Gastrocnemius medialis (tissue), 4 donors: ENCODE measurements around the gene RTEL1. TPM values are rescaled to one million over a fixed set of nuclear protein-coding genes. Genes with fewer than 3 reads are reported as not detected.
A peak's percentile ranks its signal among the peaks of the same experiment; 100 is the strongest.

Experiments used
- ATAC-seq, 2 donors: fragments of 150-250 bp; one replicate each; pipeline ENCODE4 v1.9.1; 2016
- DNase-seq, 2 donors: peaks; one replicate each; pipeline ENCODE4 v3.0.0-alpha.2; 2019
- H3K27ac ChIP-seq, 4 donors: fragments of 200-600 bp; sonication (generic); 1 replicate in 1 of 4; 2 replicates in 3 of 4; pipeline ENCODE4 v1.5.1; 2016 to 2018; ENCODE audit warnings: mild to moderate bottlenecking in 2 of 4, moderate library complexity in 1 of 4
- H3K27me3 ChIP-seq, 3 donors: fragments of 200-600 bp; sonication (generic) in 2 of 3; 1 replicate in 1 of 3; 2 replicates in 2 of 3; pipeline versions ENCODE4 v1.5.1 to v1.6.0; 2016 to 2019; ENCODE audit warnings: mild to moderate bottlenecking in 1 of 3, moderate library complexity in 1 of 3
- H3K36me3 ChIP-seq, 2 donors: fragments of 200-600 bp; sonication (generic) in 1 of 2; one replicate each; pipeline ENCODE4 v1.5.1; 2017 to 2018
- H3K4me1 ChIP-seq, 2 donors: fragments of 200-600 bp; sonication (generic) in 1 of 2; one replicate each; pipeline ENCODE4 v1.5.1; 2016 to 2017; ENCODE audit warnings: mild to moderate bottlenecking in 2 of 2
- H3K4me3 ChIP-seq, 4 donors: fragments of 200-600 bp; sonication (generic) in 3 of 4; 1 replicate in 1 of 4; 2 replicates in 3 of 4; pipeline ENCODE4 v1.5.1; 2016 to 2019; ENCODE audit warnings: mild to moderate bottlenecking in 2 of 4
- H3K9me3 ChIP-seq, 3 donors: fragments of 200-600 bp; sonication (generic) in 2 of 3; 1 replicate in 1 of 3; 2 replicates in 2 of 3; pipeline ENCODE4 v1.5.1; 2016 to 2019
- POLR2A ChIP-seq, 2 donors: fragments of 450-650 bp; IDR thresholded peaks; one replicate each; pipeline ENCODE4 v1.6.1; 2017; ENCODE audit warnings: antibody characterized with exemption in 2 of 2, mild to moderate bottlenecking in 2 of 2, moderate library complexity in 2 of 2
- in situ Hi-C, 4 donors: fragments of 200-750 bp; cut with MboI; loops; one replicate each; pipeline versions ENCODE4 v1.15.0 to v1.8.0; 2017; ENCODE audit warnings: low sequenced_read_pairs in 4 of 4
- intact Hi-C: fragments of 100-400 bp; cut with DNase I; formaldehyde crosslinking; loops from one replicate; pipeline ENCODE4 v1.15.1; 2023; ENCODE audit warnings: low total_unique reads
- total RNA-seq, 4 donors: library from RNA; depleted of rRNA; stranded (reverse); fragments of >200 nt; gene quantifications; one replicate each; pipeline versions ENCODE4 v1.1.0 to v1.2.3, GENCODE V29; 2016
- TF ChIP-seq, protein P1 (sequence below), 5 experiments: fragments of 450-650 bp in 3 of 5; fragments of 200-600 bp in 2 of 5; sonication (generic) in 2 of 5; IDR thresholded peaks in 4 of 5; conservative IDR thresholded peaks in 1 of 5; 1 replicate in 4 of 5; 2 replicates in 1 of 5; pipeline ENCODE4 v1.5.1; 2016 to 2019; ENCODE audit warnings: antibody characterized with exemption in 5 of 5, mild to moderate bottlenecking in 3 of 5, moderate library complexity in 3 of 5

RTEL1 gene
- total RNA-seq, 4 donors from 2014 or later, result 2.4 to 9.1 (median 6.0) TPM

DNA sequence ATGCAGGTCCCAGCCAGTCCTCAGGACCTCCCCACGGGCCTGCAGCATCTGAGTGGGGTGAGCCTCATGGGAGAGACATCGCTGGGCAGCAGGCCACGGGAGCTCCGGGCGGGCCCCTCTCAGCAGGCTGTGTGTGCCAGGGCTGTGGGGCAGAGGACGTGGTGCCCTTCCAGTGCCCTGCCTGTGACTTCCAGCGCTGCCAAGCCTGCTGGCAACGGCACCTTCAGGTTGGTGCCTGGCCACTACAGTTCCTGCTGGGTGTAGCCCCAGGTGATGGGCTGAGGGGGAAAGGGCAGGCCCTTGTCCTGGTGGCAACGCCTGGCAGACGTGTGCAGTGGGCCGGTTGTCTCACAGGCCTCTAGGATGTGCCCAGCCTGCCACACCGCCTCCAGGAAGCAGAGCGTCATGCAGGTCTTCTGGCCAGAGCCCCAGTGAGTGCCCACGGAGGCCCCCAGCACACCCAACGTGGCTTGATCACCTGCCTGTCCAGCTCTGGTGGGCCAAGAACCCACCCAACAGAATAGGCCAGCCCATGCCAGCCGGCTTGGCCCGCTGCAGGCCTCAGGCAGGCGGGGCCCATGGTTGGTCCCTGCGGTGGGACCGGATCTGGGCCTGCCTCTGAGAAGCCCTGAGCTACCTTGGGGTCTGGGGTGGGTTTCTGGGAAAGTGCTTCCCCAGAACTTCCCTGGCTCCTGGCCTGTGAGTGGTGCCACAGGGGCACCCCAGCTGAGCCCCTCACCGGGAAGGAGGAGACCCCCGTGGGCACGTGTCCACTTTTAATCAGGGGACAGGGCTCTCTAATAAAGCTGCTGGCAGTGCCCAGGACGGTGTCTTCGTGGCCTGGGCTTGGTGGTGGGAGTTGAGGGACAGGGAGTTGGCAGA lies 37.6 kb downstream of the RTEL1 start:
- H3K27ac ChIP-seq, result no peak overlapping the region
- peaks cover 0 to 7% of the 10 kb centered on the region in 2 donors for H3K36me3 ChIP-seq
- in situ Hi-C loops (no loop called here), intact Hi-C loops (no loop called here)
- DNase-seq (no peak), ATAC-seq (no peak)
- no peaks in the 10 kb centered on the region for H3K9me3 ChIP-seq
- TF ChIP-seq POLR2A (IDR thresholded peaks at IDR 0.05), result no peak
- H3K4me3 ChIP-seq, result no peak overlapping the region
- no peaks in the 10 kb centered on the region for H3K27me3 ChIP-seq
- H3K4me1 ChIP-seq, result peaks cover 30 to 32% of the 10 kb centered on the region in 2 donors

DNA sequence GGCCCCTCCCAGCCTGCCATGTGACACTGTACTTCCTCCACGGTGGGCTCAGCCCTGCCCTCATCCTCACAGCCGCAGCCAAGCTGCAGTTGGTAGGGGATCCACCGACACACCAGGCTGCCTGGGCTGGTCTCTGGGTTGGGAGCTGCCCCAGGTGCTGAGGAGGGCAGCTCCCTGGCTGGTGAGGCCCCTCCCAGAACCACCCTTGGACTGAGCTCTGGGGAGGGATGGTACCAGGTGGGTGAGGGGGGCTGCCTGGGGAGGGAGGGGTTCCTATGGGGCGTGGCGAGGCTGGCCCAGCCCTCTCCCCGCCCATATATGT lies 38.2 kb downstream of the RTEL1 start:
- TF ChIP-seq POLR2A (IDR thresholded peaks at IDR 0.05), result no peak
- TF ChIP-seq, protein P1, sequence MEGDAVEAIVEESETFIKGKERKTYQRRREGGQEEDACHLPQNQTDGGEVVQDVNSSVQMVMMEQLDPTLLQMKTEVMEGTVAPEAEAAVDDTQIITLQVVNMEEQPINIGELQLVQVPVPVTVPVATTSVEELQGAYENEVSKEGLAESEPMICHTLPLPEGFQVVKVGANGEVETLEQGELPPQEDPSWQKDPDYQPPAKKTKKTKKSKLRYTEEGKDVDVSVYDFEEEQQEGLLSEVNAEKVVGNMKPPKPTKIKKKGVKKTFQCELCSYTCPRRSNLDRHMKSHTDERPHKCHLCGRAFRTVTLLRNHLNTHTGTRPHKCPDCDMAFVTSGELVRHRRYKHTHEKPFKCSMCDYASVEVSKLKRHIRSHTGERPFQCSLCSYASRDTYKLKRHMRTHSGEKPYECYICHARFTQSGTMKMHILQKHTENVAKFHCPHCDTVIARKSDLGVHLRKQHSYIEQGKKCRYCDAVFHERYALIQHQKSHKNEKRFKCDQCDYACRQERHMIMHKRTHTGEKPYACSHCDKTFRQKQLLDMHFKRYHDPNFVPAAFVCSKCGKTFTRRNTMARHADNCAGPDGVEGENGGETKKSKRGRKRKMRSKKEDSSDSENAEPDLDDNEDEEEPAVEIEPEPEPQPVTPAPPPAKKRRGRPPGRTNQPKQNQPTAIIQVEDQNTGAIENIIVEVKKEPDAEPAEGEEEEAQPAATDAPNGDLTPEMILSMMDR (IDR thresholded peaks at IDR 0.05 in 4 of 5, conservative IDR thresholded peaks at IDR 0.05 in 1 of 5), result no peak

DNA sequence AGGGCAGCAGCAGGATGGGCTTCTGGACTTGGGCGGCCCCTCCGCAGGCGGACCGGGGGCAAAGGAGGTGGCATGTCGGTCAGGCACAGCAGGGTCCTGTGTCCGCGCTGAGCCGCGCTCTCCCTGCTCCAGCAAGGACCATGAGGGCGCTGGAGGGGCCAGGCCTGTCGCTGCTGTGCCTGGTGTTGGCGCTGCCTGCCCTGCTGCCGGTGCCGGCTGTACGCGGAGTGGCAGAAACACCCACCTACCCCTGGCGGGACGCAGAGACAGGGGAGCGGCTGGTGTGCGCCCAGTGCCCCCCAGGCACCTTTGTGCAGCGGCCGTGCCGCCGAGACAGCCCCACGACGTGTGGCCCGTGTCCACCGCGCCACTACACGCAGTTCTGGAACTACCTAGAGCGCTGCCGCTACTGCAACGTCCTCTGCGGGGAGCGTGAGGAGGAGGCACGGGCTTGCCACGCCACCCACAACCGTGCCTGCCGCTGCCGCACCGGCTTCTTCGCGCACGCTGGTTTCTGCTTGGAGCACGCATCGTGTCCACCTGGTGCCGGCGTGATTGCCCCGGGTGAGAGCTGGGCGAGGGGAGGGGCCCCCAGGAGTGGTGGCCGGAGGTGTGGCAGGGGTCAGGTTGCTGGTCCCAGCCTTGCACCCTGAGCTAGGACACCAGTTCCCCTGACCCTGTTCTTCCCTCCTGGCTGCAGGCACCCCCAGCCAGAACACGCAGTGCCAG lies 38.7 kb downstream of the RTEL1 start, which contains the start of gene TNFRSF6B:
Gene TNFRSF6B, plus strand, starts transcription at position 25 of the 729 bp plus-strand sequence. Its CDS starts 116 bp downstream, at position 141.
- intact Hi-C loops, result no loop called here
- no peaks in the 10 kb centered on the region for H3K27me3 ChIP-seq
- peaks cover 30 to 32% of the 10 kb centered on the region in 2 donors for H3K4me1 ChIP-seq
- ATAC-seq, result peak in 1 of 2 donors; percentile 13
- TF ChIP-seq POLR2A (IDR thresholded peaks at IDR 0.05), result no peak
- TF ChIP-seq, protein P1 (IDR thresholded peaks at IDR 0.05 in 4 of 5, conservative IDR thresholded peaks at IDR 0.05 in 1 of 5), result no peak
- peaks cover 0 to 7% of the 10 kb centered on the region in 2 donors for H3K36me3 ChIP-seq
- in situ Hi-C loops, result no loop called here
- peak within 1 kb of the TSS in 2 of 4 donors; percentile 18 to 29 for H3K4me3 ChIP-seq
- DNase-seq, result no peak
- H3K27ac ChIP-seq, result no peak within 1 kb of the TSS
- no peaks in the 10 kb centered on the region for H3K9me3 ChIP-seq

More for the DNA sequence above, 38.2 kb downstream of the RTEL1 start:
- Histone ChIP-seq H3K27ac (no peak overlapping the region), H3K4me1 (peaks cover 30 to 32% of the 10 kb centered on the region in 2 donors), H3K4me3 (peak overlapping the region in 1 of 4 donors; percentile 18), H3K27me3 (no peaks in the 10 kb centered on the region), H3K36me3 (peaks cover 0 to 7% of the 10 kb centered on the region in 2 donors), H3K9me3 (no peaks in the 10 kb centered on the region)
- intact Hi-C loops (no loop called here), in situ Hi-C loops (no loop called here)
- ATAC-seq (no peak), DNase-seq (no peak)

DNA sequence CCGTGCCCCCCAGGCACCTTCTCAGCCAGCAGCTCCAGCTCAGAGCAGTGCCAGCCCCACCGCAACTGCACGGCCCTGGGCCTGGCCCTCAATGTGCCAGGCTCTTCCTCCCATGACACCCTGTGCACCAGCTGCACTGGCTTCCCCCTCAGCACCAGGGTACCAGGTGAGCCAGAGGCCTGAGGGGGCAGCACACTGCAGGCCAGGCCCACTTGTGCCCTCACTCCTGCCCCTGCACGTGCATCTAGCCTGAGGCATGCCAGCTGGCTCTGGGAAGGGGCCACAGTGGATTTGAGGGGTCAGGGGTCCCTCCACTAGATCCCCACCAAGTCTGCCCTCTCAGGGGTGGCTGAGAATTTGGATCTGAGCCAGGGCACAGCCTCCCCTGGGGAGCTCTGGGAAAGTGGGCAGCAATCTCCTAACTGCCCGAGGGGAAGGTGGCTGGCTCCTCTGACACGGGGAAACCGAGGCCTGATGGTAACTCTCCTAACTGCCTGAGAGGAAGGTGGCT lies 39.3 kb downstream of the RTEL1 start:
- peaks cover 30 to 32% of the 10 kb centered on the region in 2 donors for H3K4me1 ChIP-seq
- ATAC-seq (no peak), DNase-seq (peak in 1 of 2 donors; percentile 16)

More for the DNA sequence above, 39.3 kb downstream of the RTEL1 start:
- peaks cover 0 to 7% of the 10 kb centered on the region in 2 donors for H3K36me3 ChIP-seq
- TF ChIP-seq, protein P1 (IDR thresholded peaks at IDR 0.05 in 4 of 5, conservative IDR thresholded peaks at IDR 0.05 in 1 of 5), result no peak
- TF ChIP-seq POLR2A (IDR thresholded peaks at IDR 0.05), result no peak
- peak overlapping the region in 1 of 4 donors; percentile 29 for H3K4me3 ChIP-seq
- no peaks in the 10 kb centered on the region for H3K27me3 ChIP-seq
- in situ Hi-C loops, result no loop called here
- intact Hi-C loops, result no loop called here
- no peaks in the 10 kb centered on the region for H3K9me3 ChIP-seq
- H3K27ac ChIP-seq, result no peak overlapping the region
